Activated CD4-positive, alpha-beta T cell treated with anti-CD3 and anti-CD28 coated beads for 48 hours (primary cell): ENCODE data around the gene DPF3.

Experiments
- DNase-seq: peaks from one replicate; pipeline ENCODE4 v3.0.0-alpha.2; 2020

Gene DPF3

GRCh38 chr14:72708708-72709475 is 185.0 kb downstream of the DPF3 start:
- DNase-seq: peak; percentile 17

DNA sequence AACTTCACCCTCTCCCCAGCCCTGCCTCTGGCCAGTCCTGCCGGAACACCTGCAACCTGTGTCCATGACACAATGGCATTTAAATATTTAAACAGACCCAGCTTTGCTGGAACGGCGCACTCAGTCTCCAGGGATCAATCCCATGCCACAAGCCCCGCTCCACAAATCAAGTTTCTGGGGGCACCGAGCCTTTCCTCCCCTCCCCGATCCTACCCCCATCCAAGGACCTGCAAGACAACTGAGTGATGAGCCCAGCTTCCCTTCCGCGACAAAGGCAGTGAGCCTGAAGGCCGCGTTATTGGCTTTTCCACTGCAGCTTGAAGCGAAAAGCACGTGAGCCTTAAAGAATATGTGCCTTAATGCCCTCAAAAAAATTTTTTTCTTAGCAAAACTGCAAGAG is 185.7 kb downstream of the DPF3 start:
- DNase-seq: no peak

DNA sequence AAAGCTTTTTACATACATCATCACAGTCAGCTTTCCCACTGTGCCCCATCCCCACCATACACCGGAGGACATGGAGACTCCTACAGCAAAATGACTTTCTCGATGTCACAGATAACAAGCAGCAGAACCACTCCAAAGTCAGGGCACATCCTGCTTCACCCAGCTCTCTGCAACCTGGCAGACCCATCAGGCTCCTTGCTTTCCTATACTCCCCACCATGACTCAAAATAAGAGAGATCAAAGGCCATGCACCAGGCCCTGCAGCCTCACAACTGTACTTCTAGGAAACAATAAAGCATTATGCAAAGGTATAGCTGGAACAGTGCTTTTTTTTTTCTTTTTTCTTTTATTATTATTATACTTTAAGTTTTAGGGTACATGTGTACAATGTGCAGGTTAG is 187.4 kb downstream of the DPF3 start:
- no peak for DNase-seq

- DNase-seq: no peak
These were observed 189.4 kb downstream of the DPF3 start for GRCh38 chr14:72704502-72704901.

DNA sequence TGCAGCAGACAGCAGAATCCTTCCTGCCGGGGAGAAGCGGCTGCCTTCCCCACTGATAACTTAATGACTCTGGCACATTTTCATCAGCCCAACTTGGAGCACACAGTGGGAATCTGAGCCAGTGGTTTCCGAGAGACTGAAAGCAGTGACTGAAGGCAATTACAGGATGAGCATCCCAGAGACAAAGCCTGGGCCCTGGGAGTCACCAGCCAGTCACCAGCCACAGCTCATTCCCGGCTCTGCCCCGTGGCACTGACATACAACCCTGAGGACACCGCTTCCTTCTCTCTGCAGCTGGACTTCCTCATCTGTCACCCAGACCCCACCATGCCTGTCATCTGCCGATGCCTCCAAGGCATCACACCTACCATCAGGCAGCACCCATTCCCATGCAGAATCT is 192.3 kb downstream of the DPF3 start:
- DNase-seq: no peak

DNA sequence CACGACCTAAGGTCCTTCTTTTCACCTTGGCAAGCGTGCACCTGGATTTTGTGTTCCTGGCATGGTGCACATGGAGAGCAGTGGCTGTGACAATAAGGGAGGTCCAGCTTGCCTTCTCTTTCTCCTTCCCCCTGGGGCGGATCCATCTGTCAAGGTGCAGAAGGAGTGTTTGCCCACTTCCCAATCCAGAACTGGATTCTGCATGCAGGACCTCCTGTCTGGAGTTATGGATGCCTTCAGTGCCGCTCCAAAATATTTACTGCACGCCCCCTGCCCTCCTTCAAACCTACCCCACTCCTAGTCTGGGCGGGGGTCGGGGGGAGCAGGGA is 192.7 kb downstream of the DPF3 start:
- DNase-seq: no peak

DNA sequence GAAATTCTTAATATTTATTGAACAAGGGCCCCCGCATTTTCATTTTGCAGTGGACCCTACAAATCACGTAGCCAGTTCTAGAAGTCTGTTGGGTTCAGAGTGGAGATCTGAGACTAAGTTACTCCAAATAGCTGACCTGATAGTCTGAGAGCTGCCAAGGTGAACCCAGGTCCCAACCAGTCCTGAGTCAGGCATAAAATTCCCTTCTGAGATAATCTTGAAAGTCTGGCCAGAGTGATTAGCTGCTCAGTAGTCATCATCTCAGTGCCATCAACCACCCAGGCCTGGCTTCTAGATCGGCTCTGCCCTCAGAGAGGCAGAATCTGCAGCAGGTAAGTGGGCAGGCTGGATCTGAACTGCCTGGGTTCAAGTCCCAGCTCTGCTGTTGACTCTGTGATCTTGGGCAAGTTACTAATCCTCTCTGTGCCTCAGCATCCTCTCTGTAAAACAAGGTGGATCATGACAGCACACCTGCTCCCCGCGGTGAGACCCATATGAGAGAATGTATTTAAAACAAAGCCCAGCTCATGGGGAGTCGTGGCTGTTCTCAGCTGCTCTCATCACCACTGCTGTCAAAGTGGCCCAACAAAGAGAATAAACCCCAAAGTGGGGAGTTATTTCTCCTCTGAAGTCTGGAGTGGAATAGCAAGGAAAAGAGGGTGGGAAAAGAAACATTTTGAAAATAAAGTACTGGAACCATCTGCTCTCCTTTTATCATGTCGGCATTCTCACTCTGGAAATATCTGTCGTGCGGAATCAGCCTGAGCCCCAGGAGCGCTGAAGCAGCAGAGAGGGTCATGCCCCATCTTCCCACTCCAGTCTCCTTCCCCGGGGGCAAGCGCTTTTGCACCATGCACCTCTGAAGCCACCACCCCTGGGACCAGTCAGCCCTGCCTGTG is 193.3 kb downstream of the DPF3 start:
- no peak for DNase-seq

- DNase-seq: no peak
These were observed 194.0 kb downstream of the DPF3 start for GRCh38 chr14:72699852-72700257.

DNA sequence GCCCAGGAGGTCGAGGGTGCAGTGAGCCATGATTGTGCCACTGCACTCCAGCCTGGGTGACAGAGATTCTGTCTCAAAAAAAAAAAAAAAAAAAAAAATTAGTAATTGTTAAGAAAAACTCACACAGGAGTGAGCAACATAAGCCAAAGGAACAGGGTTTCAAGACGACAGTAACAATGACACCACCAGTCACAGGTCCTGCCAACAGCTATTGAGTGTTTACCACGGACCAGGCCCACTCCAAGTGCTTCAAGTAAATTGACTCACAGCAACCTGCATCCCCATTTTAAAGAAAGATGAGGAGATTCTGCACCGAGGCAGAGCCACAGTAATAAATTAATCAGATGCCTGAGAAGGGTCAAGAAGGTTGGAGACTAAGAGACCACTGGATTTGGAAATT is 194.5 kb downstream of the DPF3 start:
- peak; percentile 18 for DNase-seq

DNA sequence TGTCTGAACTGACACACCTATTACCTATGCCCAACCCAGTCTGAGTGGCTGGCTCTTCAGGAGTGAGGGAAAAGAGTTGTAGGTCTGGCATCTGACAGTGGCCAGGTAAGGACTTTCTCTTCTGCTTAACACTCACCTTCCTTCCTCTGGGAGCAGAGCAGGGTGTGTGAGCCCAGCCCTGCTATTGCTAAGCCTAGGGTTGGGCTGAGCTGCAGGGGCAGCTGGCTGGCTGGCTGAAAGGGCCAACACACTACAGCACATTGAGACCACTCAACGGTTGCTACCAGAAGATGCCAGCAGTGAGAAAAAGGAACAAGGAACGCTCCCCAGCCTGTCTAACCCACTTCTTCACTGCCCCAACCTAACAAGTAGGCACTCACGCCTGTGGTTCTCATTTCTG is 201.2 kb downstream of the DPF3 start:
- DNase-seq: no peak

GRCh38 chr14:72690324-72690723 is 203.6 kb downstream of the DPF3 start:
- DNase-seq: no peak

DNA sequence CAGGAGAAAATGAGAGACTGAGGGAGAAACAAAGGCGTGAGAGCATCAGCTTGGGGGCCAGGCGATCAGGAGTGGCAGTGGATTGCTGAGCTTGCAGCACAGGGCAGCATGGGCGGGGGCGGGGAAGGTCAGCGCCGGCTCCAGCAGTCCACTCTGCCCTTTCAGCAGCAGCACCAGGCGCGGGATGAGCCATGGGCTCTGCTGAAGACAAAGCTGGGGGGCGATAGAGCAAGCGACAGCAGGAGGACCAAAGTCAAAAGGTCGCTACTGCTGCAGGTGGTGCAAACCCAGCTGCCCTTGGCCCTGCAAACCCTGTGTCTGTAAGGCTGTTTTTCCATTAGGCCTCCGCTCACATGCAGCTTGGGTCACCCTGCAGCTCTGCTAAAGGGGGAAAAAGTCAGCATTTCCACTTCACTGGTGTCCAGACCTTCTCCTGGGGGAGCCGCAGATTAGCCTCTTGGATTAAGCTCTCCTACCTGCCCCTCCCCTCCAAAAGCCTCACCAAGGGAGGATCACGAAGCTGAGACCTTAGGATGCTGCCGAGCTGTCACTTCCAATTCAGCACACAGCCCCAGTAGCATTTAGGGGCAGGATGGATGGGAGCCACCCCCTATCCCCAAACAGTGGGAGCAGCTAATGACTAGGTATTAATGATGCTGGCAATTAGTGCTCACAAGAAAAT is 204.8 kb downstream of the DPF3 start:
- DNase-seq: no peak

DNA sequence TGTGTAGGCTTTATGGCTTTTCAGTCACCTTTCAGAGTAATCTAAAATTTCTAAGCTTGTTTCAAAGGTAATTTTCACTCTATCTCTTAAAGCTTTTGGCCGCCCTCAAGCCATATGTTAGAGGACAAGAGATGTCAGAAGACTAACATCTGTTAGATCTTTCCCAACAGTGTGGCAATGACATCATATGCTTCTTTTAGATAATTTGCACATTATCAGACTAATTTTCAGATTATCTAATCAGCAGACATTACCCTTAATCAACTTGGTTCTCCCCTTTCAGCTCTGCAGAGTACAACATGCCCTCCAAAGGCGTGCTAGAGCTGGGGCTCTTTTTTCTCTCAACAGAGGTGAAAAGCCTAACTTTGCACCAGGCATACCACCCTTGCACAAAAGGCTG is 207.1 kb downstream of the DPF3 start:
- no peak for DNase-seq

GRCh38 chr14:72686101-72686500 is 207.8 kb downstream of the DPF3 start:
- no peak for DNase-seq

DNA sequence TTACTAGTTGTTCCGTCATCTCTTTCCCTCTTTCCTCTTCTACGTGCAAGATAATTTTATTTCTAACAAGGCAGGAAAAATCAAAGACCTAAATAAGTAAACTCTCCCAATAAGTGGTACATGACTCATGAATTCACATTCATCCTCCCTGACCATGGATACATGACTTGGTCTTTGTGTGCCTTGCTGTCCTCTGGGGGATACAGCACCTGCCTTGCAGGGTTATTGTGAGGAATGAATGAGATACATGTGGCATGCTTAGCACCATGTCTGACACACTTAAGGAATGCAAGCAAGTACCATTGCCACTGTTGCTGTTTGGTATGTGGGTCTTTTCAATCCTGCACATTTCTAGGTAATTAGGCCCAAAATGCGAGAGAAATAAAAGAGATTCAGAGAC is 208.4 kb downstream of the DPF3 start:
- DNase-seq: no peak

GRCh38 chr14:72683787-72684186 is 210.1 kb downstream of the DPF3 start:
- DNase-seq: no peak

DNA sequence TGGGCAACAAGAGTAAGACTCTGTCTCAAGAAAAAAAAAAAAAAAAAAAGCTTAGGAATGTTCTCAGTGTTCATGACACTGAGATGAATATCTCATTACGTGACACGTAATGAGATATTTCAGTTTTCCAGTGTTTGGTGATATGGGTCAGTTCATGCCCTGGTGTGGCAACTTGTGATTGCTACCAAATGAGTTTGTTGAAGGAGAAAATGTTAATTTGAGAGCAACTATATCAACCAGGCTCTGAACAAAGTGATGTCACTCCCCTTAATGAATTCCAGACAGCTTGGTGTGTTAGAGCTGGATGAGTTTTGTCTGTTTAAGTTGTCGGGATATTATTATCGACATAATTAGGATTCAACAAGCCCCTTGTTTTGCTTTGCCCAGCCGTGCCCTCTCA is 211.7 kb downstream of the DPF3 start:
- DNase-seq: no peak

DNA sequence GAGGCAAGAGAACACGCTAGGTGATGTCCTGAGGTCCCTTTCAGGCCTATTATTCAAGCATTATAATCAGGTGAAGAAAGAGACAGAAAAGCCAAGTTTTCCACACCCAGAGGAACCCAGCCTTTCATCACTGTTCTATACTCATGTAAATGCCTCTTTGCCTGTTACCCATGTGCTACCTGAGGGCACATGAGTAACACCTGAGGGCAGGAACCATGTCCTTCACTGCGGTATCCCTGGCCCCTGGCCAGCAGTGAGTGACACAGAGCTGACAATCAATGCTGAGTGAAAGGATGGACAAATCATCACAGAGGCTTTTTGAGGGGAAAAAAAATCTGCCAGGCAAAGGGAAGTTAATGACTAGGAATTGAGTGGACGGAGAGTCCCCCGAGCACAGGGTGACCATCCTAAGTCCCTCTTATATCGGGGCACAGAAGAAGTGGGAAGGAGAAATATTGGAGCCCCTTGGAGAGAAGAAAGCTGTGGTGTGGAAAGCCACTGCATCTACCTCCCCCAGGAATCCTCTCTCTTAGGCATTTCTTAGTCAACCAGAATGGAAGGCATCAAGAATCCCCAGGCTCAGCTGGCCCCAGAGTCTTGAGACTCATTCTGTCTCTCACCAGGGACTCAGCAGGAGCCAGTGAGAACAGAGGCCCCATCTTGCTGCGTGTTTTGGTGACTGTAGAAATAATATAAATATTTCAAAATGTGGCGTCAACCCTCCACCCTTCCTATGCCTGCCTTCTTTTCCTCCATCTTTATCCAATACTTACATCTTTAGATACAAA is 212.9 kb downstream of the DPF3 start:
- DNase-seq: no peak

DNA sequence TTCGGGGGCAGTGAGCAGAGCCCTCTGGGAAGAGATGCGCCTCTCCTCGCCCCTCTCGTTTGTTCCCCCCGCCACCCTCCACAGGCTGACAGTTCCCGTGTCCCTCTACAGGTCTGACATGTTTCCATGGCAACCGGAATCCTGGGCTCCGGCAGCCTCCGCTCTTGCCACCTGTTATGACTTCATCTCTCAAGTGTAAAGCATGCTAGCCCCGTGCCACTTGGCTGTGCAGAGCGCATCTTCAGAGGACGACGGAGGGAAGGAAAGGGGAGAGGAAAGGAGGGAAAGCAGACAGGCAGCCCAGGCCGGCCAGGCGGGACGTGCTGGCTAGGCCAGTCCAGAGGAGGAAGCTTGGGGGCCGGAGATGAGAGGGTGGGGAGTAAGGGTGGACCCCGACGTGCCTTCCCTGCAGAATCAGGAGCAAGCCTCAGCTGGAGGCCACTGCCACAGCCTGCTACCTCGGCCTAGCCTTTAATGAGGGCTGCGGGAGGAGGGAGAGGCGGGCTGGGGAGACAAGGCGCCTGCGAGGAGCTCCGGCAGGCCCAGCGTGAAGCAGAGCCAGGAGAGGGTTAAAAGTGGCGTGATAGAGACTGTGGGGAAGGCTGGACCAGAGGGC is 214.3 kb downstream of the DPF3 start:
- DNase-seq: no peak

GRCh38 chr14:72679141-72679535 is 214.8 kb downstream of the DPF3 start:
- no peak for DNase-seq

DNA sequence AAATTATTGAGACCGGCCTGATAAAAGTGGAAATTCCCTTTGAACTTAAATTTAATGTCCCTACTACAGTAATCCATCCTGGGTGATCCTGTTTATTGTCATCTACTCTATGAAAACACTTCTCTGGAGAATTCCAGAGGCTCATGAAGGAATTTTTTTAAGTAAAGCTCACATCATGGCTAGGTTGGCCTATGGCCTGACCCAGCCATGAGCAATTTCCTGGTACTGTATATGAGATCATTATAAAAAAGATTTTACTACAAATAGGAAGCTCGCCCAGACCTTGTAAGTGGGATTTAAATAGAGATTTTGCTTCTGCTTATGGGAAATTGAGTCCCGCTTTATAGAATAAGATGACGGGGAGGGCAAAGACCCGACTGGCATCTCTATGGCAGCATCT is 215.5 kb downstream of the DPF3 start:
- DNase-seq: no peak

- DNase-seq: no peak
These were observed 216.2 kb downstream of the DPF3 start for GRCh38 chr14:72677664-72678063.

GRCh38 chr14:72675126-72675525 is 218.8 kb downstream of the DPF3 start:
- DNase-seq: no peak
